Loucy (cell line): ENCODE data around the gene ACAT2.
A peak's percentile ranks its signal among the peaks of the same experiment; 100 is the strongest.

Source experiments
- H2AFZ ChIP-seq: fragments of 200-600 bp; sonication (generic); 2 replicates; pipeline ENCODE4 v1.6.0; 2016; ENCODE audit warnings: antibody characterized with exemption, mild to moderate bottlenecking, low read length, moderate library complexity
- H3F3A ChIP-seq: fragments of 200-600 bp; 2 replicates; pipeline ENCODE4 v1.6.0; 2016; ENCODE audit warnings: antibody characterized with exemption, low read depth, mild to moderate bottlenecking
- H3K27me3 ChIP-seq: fragments of 200-600 bp; sonication (generic); 2 replicates; pipeline ENCODE4 v1.6.1; 2014; ENCODE audit warnings: low read length, mild to moderate bottlenecking; ENCODE audit not compliant: insufficient read depth, poor library complexity, severe bottlenecking
- H3K36me3 ChIP-seq: fragments of 200-600 bp; sonication (generic); 2 replicates; pipeline ENCODE4 v1.6.1; 2016; ENCODE audit warnings: low read length; ENCODE audit not compliant: insufficient read depth
- H3K4me1 ChIP-seq: fragments of 200-600 bp; sonication (generic); 2 replicates; pipeline ENCODE4 v1.5.1; 2014; ENCODE audit warnings: low read length, mild to moderate bottlenecking; ENCODE audit not compliant: insufficient read depth, poor library complexity, severe bottlenecking
- H3K4me2 ChIP-seq: fragments of 200-600 bp; sonication (generic); 2 replicates; pipeline ENCODE4 v1.6.0; 2014; ENCODE audit warnings: antibody characterized with exemption, low read length, low read depth, mild to moderate bottlenecking; ENCODE audit not compliant: poor library complexity, severe bottlenecking
- H3K4me3 ChIP-seq: fragments of 200-600 bp; sonication (generic); 2 replicates; pipeline ENCODE4 v1.5.1; 2014; ENCODE audit warnings: low read length, mild to moderate bottlenecking, mixed read lengths; ENCODE audit not compliant: poor library complexity, severe bottlenecking
- H3K79me2 ChIP-seq: fragments of 200-600 bp; sonication (generic); 2 replicates; pipeline ENCODE4 v1.6.1; 2014; ENCODE audit warnings: low read length; ENCODE audit not compliant: insufficient read depth
- H3K9ac ChIP-seq: fragments of 200-600 bp; sonication (generic); 2 replicates; pipeline ENCODE4 v1.6.0; 2014; ENCODE audit warnings: mild to moderate bottlenecking, low read depth, low read length, moderate library complexity; ENCODE audit not compliant: poor library complexity, severe bottlenecking
- H3K9me2 ChIP-seq: fragments of 200-600 bp; sonication (generic); replicated peaks from 2 replicates; pipeline ENCODE4 v1.6.1; 2016; ENCODE audit warnings: low read depth, low read length, mixed read lengths
- H3K9me3 ChIP-seq: fragments of 200-600 bp; sonication (generic); 2 replicates; pipeline ENCODE4 v1.6.1; 2014; ENCODE audit warnings: mild to moderate bottlenecking, antibody characterized with exemption, low read length, low read depth; ENCODE audit not compliant: insufficient read depth
- H4K20me1 ChIP-seq: fragments of 200-600 bp; sonication (generic); 2 replicates; pipeline ENCODE4 v1.6.0; 2014; ENCODE audit warnings: antibody characterized with exemption, low read length, mild to moderate bottlenecking; ENCODE audit not compliant: insufficient read depth, poor library complexity, severe bottlenecking
- CTCF ChIP-seq: fragments of 200-600 bp; sonication (generic); conservative IDR thresholded peaks from 2 replicates; pipeline ENCODE4 v1.5.1; 2014; ENCODE audit warnings: mild to moderate bottlenecking, antibody characterized with exemption, low read length
- EZH2phosphoT487 ChIP-seq: fragments of 200-600 bp; IDR thresholded peaks from 2 replicates; pipeline ENCODE4 v1.6.1; 2018; ENCODE audit warnings: antibody characterized with exemption, mild to moderate bottlenecking, moderate library complexity, borderline replicate concordance

Gene ACAT2

GRCh38 chr6:159756508-159756907 lies 5.3 kb upstream of the ACAT2 start:
- no peak overlapping the region for H3K4me2 ChIP-seq
- H3K9me2 ChIP-seq = no peaks in the 10 kb centered on the region
- peaks cover 63% of the 10 kb centered on the region for H3K36me3 ChIP-seq
- no peaks in the 10 kb centered on the region for H3K9me3 ChIP-seq
- no peak overlapping the region for H2AFZ ChIP-seq
- H3K9ac ChIP-seq = no peak overlapping the region
- H3K27me3 ChIP-seq = no peaks in the 10 kb centered on the region
- H3F3A ChIP-seq = no peaks in the 10 kb centered on the region
- no peak overlapping the region for H3K4me3 ChIP-seq
- TF ChIP-seq EZH2phosphoT487 = no peak
- TF ChIP-seq CTCF = no peak
- H3K79me2 ChIP-seq = peaks cover 16% of the 10 kb centered on the region
- H3K4me1 ChIP-seq = peaks cover 8% of the 10 kb centered on the region
- H4K20me1 ChIP-seq = peaks cover 4% of the 10 kb centered on the region

GRCh38 chr6:159758031-159759001 lies 3.5 kb upstream of the ACAT2 start:
- Histone ChIP-seq H3K27me3 (no peaks in the 10 kb centered on the region), H3K36me3 (peaks cover 46% of the 10 kb centered on the region; the same call in 1 of the 2 replicates), H2AFZ (no peak overlapping the region), H3K9ac (no peak overlapping the region), H4K20me1 (peaks cover 4% of the 10 kb centered on the region), H3K4me2 (no peak overlapping the region), H3K4me1 (peaks cover 14% of the 10 kb centered on the region), H3K79me2 (peaks cover 25% of the 10 kb centered on the region), H3K4me3 (no peak overlapping the region), H3K9me2 (no peaks in the 10 kb centered on the region), H3F3A (no peaks in the 10 kb centered on the region), H3K9me3 (no peaks in the 10 kb centered on the region)
- TF ChIP-seq CTCF (peak; percentile 30), EZH2phosphoT487 (no peak)

GRCh38 chr6:159759645-159760044 lies 2.2 kb upstream of the ACAT2 start:
- Histone ChIP-seq H3K36me3 (peaks cover 37% of the 10 kb centered on the region; the same call in 1 of the 2 replicates), H4K20me1 (no peaks in the 10 kb centered on the region), H3K4me2 (no peak overlapping the region), H3K79me2 (peaks cover 37% of the 10 kb centered on the region), H3K9me2 (no peaks in the 10 kb centered on the region), H3K4me1 (peaks cover 16% of the 10 kb centered on the region), H3K9ac (no peak overlapping the region), H3F3A (no peaks in the 10 kb centered on the region), H2AFZ (no peak overlapping the region), H3K27me3 (no peaks in the 10 kb centered on the region), H3K4me3 (no peak overlapping the region), H3K9me3 (no peaks in the 10 kb centered on the region)
- no peak for TF ChIP-seq CTCF
- no peak for TF ChIP-seq EZH2phosphoT487
